ENCODE results near the gene ETV3. TPM values are rescaled to one million over a fixed set of nuclear protein-coding genes. Genes with fewer than 3 reads are reported as not detected.

Gene ETV3
- total RNA-seq, 1 experiment from 2014 or later = 21.2 TPM

DNA sequence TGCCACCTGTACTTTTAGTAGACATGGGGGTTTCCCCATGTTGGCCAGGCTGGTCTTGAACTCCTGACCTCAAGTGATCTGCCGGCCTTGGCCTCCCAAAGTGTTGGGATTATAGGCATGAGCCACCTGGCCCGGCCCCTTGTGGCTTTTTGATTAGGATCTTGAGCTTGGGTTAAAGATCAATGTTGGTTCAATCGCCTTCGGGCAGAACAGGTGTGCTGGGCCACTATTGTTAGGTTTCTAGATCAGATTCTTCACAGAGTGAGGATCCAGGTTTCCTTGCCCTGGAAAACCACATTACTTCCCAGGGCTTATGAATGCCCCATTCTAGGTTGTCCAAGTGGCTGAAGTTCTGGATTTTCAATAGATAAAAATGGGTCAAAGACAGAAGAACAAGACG is 6.1 kb downstream of the ETV3 start:
- Histone ChIP-seq H2AFZ (ENCODE audit: low read depth, low read length, poor library complexity, severe bottlenecking) (no peak overlapping the region), H3K79me2 (ENCODE audit: insufficient read depth, low read length) (peaks cover 38% of the 10 kb centered on the region), H3K27me3 (ENCODE audit: insufficient read depth, low read length) (no peaks in the 10 kb centered on the region), H3K9ac (ENCODE audit: low read length) (no peak overlapping the region), H3K9me3 (ENCODE audit: control insufficient read depth in 1 of 2, insufficient read depth in 1 of 2, low read depth in 1 of 2, low read length in 2 of 2) (no peaks in the 10 kb centered on the region), H3K4me2 (ENCODE audit: low read length) (no peak overlapping the region), H3K4me3 (replicated peaks in 1 of 2; ENCODE audit: low read depth in 1 of 2, low read length in 2 of 2) (no peak overlapping the region), H3K36me3 (ENCODE audit: control insufficient read depth in 1 of 2, insufficient read depth in 2 of 2, low read length in 2 of 2) (peaks cover 51 to 52% of the 10 kb centered on the region in 2 experiments), H3K9me2 (ENCODE audit: insufficient read depth) (no peaks in the 10 kb centered on the region), H3K4me1 (ENCODE audit: control insufficient read depth in 1 of 2, insufficient read depth in 2 of 2, low read length in 2 of 2) (peaks cover 10 to 15% of the 10 kb centered on the region in 2 experiments), H4K20me1 (ENCODE audit: insufficient read depth) (peaks cover 6% of the 10 kb centered on the region; the same call in 1 of the 2 replicates), H3K27ac (ENCODE audit: low read depth, low read length) (no peak overlapping the region)
- ATAC-seq = no peak
- DNase-seq (ENCODE audit: low read depth, low spot score) = no peak
- RAD21 ChIA-PET (ENCODE audit: low non-redundant PET in 1 of 2, low total read pairs in 2 of 2, uncharacterized antibody in 2 of 2, unreplicated experiment in 2 of 2) = no interaction called here
- CTCF ChIA-PET = no interaction called here
- no TSS peak for BruUV-seq (replicated peaks)
- POLR2A ChIA-PET = no interaction called here
- intact Hi-C loops (cut with micrococcal nuclease) = no loop called here
- TF ChIP-seq EGR1 (IDR thresholded peaks at IDR 0.05; ENCODE audit: low read depth) (no peak), JUND (IDR thresholded peaks at IDR 0.05) (no peak), CBX3 (IDR thresholded peaks at IDR 0.05; ENCODE audit: low read depth) (no peak), YY1 (IDR thresholded peaks at IDR 0.05; ENCODE audit: extremely low read depth, insufficient replicate concordance, low read depth, low read length) (no peak), POLR2A (IDR thresholded peaks at IDR 0.05; ENCODE audit: borderline replicate concordance, extremely low read depth, insufficient read depth, insufficient read length) (no peak)
- TF ChIP-seq, protein P1, sequence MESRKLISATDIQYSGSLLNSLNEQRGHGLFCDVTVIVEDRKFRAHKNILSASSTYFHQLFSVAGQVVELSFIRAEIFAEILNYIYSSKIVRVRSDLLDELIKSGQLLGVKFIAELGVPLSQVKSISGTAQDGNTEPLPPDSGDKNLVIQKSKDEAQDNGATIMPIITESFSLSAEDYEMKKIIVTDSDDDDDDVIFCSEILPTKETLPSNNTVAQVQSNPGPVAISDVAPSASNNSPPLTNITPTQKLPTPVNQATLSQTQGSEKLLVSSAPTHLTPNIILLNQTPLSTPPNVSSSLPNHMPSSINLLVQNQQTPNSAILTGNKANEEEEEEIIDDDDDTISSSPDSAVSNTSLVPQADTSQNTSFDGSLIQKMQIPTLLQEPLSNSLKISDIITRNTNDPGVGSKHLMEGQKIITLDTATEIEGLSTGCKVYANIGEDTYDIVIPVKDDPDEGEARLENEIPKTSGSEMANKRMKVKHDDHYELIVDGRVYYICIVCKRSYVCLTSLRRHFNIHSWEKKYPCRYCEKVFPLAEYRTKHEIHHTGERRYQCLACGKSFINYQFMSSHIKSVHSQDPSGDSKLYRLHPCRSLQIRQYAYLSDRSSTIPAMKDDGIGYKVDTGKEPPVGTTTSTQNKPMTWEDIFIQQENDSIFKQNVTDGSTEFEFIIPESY (IDR thresholded peaks at IDR 0.05; ENCODE audit: extremely low read depth, insufficient replicate concordance, low read length) = no peak
- TF ChIP-seq, protein P2, sequence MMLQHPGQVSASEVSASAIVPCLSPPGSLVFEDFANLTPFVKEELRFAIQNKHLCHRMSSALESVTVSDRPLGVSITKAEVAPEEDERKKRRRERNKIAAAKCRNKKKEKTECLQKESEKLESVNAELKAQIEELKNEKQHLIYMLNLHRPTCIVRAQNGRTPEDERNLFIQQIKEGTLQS (IDR thresholded peaks at IDR 0.05) = no peak

DNA sequence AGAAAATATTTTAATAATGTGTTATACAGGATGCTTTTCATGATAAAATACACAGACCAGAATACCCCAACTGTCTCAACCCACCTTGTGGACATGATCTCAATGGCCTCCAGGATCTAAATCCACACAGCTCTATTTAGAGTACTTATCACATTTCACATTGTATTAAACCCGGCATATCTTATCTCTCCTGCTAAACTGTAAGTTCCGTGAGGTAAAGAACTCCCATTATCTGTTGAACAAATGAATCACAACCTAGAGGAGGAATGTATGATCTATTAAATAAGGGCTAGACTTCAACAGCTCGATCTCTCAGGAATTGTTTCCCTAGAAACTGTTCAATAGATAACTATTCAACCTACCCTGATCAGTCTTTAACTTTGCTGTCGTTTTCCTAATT is 6.9 kb downstream of the ETV3 start:
- H3K27ac ChIP-seq (ENCODE audit: low read depth, low read length) = no peak overlapping the region
- H2AFZ ChIP-seq (ENCODE audit: low read depth, low read length, poor library complexity, severe bottlenecking) = no peak overlapping the region
- H3K9ac ChIP-seq (ENCODE audit: low read length) = no peak overlapping the region
- CTCF ChIA-PET = no interaction called here
- H3K4me3 ChIP-seq (replicated peaks in 1 of 2; ENCODE audit: low read depth in 1 of 2, low read length in 2 of 2) = no peak overlapping the region
- TF ChIP-seq RAD21 (IDR thresholded peaks at IDR 0.05; ENCODE audit: low read depth) = no peak
- intact Hi-C loops (cut with micrococcal nuclease) = no loop called here
- BruUV-seq (replicated peaks) = no TSS peak
- POLR2A ChIA-PET = no interaction called here
- H3K9me2 ChIP-seq (ENCODE audit: insufficient read depth) = no peaks in the 10 kb centered on the region
- no peak overlapping the region for H3K4me2 ChIP-seq (ENCODE audit: low read length)
- ATAC-seq = no peak
- H3K36me3 ChIP-seq (ENCODE audit: control insufficient read depth in 1 of 2, insufficient read depth in 2 of 2, low read length in 2 of 2) = peaks cover 51 to 53% of the 10 kb centered on the region in 2 experiments
- peaks cover 5 to 7% of the 10 kb centered on the region in 2 experiments for H3K4me1 ChIP-seq (ENCODE audit: control insufficient read depth in 1 of 2, insufficient read depth in 2 of 2, low read length in 2 of 2)
- H3K27me3 ChIP-seq (ENCODE audit: insufficient read depth, low read length) = no peaks in the 10 kb centered on the region
- DNase-seq (ENCODE audit: low read depth, low spot score) = no peak
- peaks cover 29% of the 10 kb centered on the region for H3K79me2 ChIP-seq (ENCODE audit: insufficient read depth, low read length)
- H4K20me1 ChIP-seq (ENCODE audit: insufficient read depth) = no peaks in the 10 kb centered on the region
- RAD21 ChIA-PET (ENCODE audit: low non-redundant PET in 1 of 2, low total read pairs in 2 of 2, uncharacterized antibody in 2 of 2, unreplicated experiment in 2 of 2) = no interaction called here
- no peaks in the 10 kb centered on the region for H3K9me3 ChIP-seq (ENCODE audit: control insufficient read depth in 1 of 2, insufficient read depth in 1 of 2, low read depth in 1 of 2, low read length in 2 of 2)
